GM12878 (cell line): Measurements from ENCODE around the gene ABCC3. TPM values are rescaled to one million over a fixed set of nuclear protein-coding genes. Genes with fewer than 3 reads are reported as not detected.
"Not testable (repeated sequence)": the region's sequence is repeated elsewhere in the genome, so short reads cannot be mapped to it uniquely, and the experiment has no call there.

Source experiments
- ATAC-seq: fragments of 200-7000 bp; cut with Tn5 transposase; 3 replicates; pipeline ENCODE4 v1.9.1; 2020; ENCODE audit warnings: mild to moderate bottlenecking, moderate library complexity
- BruUV-seq: library from RNA; stranded (reverse); fragments of 400-500 nt; replicated peaks from 2 replicates; lab custom pipeline; 2021; lab: Mats Ljungman, UMichigan
- CTCF ChIA-PET: fragments of 300-600 bp; sonication (Branson Sonifier 250); formaldehyde crosslinking; extraction: SDS; loops from one replicate; lab custom pipeline; 2021; ENCODE audit warnings: inconsistent platforms; lab: Yijun Ruan, JAX
- POLR2A ChIA-PET: fragments of 350-600 bp; formaldehyde crosslinking; extraction: SDS; loops from one replicate; lab custom pipeline; 2021; ENCODE audit warnings: inconsistent platforms; lab: Charles Lee
- RAD21 ChIA-PET: fragments of 300-600 bp; sonication (Branson Sonifier 250); formaldehyde crosslinking; loops from one replicate; lab custom pipeline; 2023; ENCODE audit warnings: antibody characterized with exemption; ENCODE audit not compliant: unreplicated experiment; lab: Charles Lee
- SMC1A ChIA-PET: fragments of 300-600 bp; sonication (Branson Sonifier 250); formaldehyde crosslinking; loops from one replicate; lab custom pipeline; 2023; ENCODE audit not compliant: unreplicated experiment, uncharacterized antibody; lab: Charles Lee
- DNase-seq: peaks from one replicate; pipeline ENCODE4 v3.0.0-alpha.2; 2011; ENCODE audit warnings: low read depth, low spot score
- FAIRE-seq: peaks from 3 replicates; lab custom pipeline; 2011; peaks lifted over from hg19 to GRCh38; lab: Jason Lieb, UNC
- H2AFZ ChIP-seq: 2 replicates; pipeline ENCODE4 v1.6.0; 2011; ENCODE audit warnings: low read depth, low read length, control low read depth; ENCODE audit not compliant: control insufficient read depth
- H3K27ac ChIP-seq: 2 replicates; pipeline ENCODE4 v1.5.1; 2011; ENCODE audit warnings: control low read depth; ENCODE audit not compliant: control insufficient read depth, insufficient read depth
- H3K27me3 ChIP-seq, 2 experiments: replicated peaks in 1 of 2; 2 replicates each; pipeline versions ENCODE4 v1.6.0 to v1.6.1; 2011; ENCODE audit warnings: low read length in 1 of 2; ENCODE audit not compliant: control insufficient read depth in 2 of 2, insufficient read depth in 2 of 2
- H3K36me3 ChIP-seq, 2 experiments: 2 replicates each; pipeline ENCODE4 v1.5.1; 2011; ENCODE audit warnings: low read length in 1 of 2; ENCODE audit not compliant: control insufficient read depth in 2 of 2, insufficient read depth in 2 of 2
- H3K4me1 ChIP-seq: 2 replicates; pipeline ENCODE4 v1.6.1; 2011; ENCODE audit warnings: mild to moderate bottlenecking, low read length, moderate library complexity, mixed read lengths; ENCODE audit not compliant: control insufficient read depth, insufficient read depth
- H3K4me2 ChIP-seq: 2 replicates; pipeline ENCODE4 v1.6.0; 2011; ENCODE audit warnings: control low read depth; ENCODE audit not compliant: control insufficient read depth, insufficient read depth
- H3K4me3 ChIP-seq: fragments of 200-600 bp; sonication (generic); 2 replicates; pipeline ENCODE4 v1.5.1; 2016
- H3K79me2 ChIP-seq: 2 replicates; pipeline ENCODE4 v1.6.0; 2011; ENCODE audit warnings: low read length; ENCODE audit not compliant: control insufficient read depth, insufficient read depth
- H3K9ac ChIP-seq: 2 replicates; pipeline ENCODE4 v1.8.0; 2011; ENCODE audit warnings: low read length, control low read depth, mixed read lengths; ENCODE audit not compliant: control insufficient read depth, insufficient read depth
- H3K9me3 ChIP-seq: replicated peaks from 3 replicates; pipeline ENCODE4 v1.5.1; 2011; ENCODE audit warnings: mild to moderate bottlenecking, low read length; ENCODE audit not compliant: control insufficient read depth, insufficient read depth
- H4K20me1 ChIP-seq: 2 replicates; pipeline ENCODE4 v1.6.0; 2011; ENCODE audit not compliant: control insufficient read depth, insufficient read depth
- LARP7 ChIP-seq: fragments of 450-650 bp; IDR thresholded peaks from 2 replicates; pipeline ENCODE4 v1.6.1; 2017; ENCODE audit warnings: mild to moderate bottlenecking
- MLLT1 ChIP-seq: fragments of 450-650 bp; IDR thresholded peaks from 2 replicates; pipeline ENCODE4 v1.6.1; 2016; ENCODE audit warnings: mild to moderate bottlenecking
- NFYB ChIP-seq: IDR thresholded peaks from 2 replicates; pipeline ENCODE4 v1.6.1; 2011; ENCODE audit warnings: low read depth, mild to moderate bottlenecking, low read length, improper control_type of control experiment, moderate library complexity; ENCODE audit not compliant: insufficient read depth
- SREBF1 ChIP-seq: IDR thresholded peaks from 2 replicates; pipeline ENCODE4 v1.6.1; 2012; ENCODE audit warnings: mild to moderate bottlenecking, low read length
- TCF7 ChIP-seq: IDR thresholded peaks from 2 replicates; pipeline ENCODE4 v1.6.1; 2014; ENCODE audit warnings: antibody characterized with exemption, borderline replicate concordance
- WGBS: methylation state at CpG from one replicate; pipeline ENCODE4 v1.1.6; 2016; ENCODE audit warnings: low lambda C conversion rate; ENCODE audit not compliant: insufficient replicate concordance, insufficient coverage; ENCODE audit errors: missing lambda C conversion rate; 5-methylcytosine and 5-hydroxymethylcytosine counted together
- in situ Hi-C: fragments of 300-500 bp; cut with MboI; formaldehyde crosslinking; loops from 9 replicates; pipeline ENCODE4 v1.14.3; 2018; ENCODE audit warnings: mixed read lengths
- intact Hi-C: fragments of 100-400 bp; cut with micrococcal nuclease; formaldehyde crosslinking; loops from one replicate; pipeline ENCODE4 v1.14.2; 2022; ENCODE audit not compliant: unreplicated experiment
- polyA plus RNA-seq, 11 experiments: library from polyadenylated mRNA; depleted of rRNA in 4 of 11; unstranded in 6 of 11; stranded (reverse) in 5 of 11; fragments of >200 nt; fragmentation: Nextera tagmentation in 4 of 11; fragmentation: Illumina TruSeq in 1 of 11; extraction: Ambion mirVana in 4 of 11; extraction: Trizol in 1 of 11; gene quantifications; 1 replicate in 1 of 11; 2 replicates in 10 of 11; pipeline versions ENCODE4 v1.2.1 to v1.2.3, GENCODE V29; 2011 to 2016; ENCODE audit warnings: inconsistent platforms in 2 of 11, missing spikeins in 2 of 11, low read depth in 1 of 11
- total RNA-seq, 4 experiments: library from RNA; depleted of rRNA in 3 of 4; stranded (reverse); fragments of >200 nt in 3 of 4; fragmentation: Illumina TruSeq in 1 of 4; extraction: Trizol in 1 of 4; gene quantifications; 2 replicates each; pipeline versions ENCODE4 v1.2.1 to v1.2.3, GENCODE V29; 2013 to 2021
- TF ChIP-seq, protein P1 (sequence below), 3 experiments: IDR thresholded peaks in 2 of 3; conservative IDR thresholded peaks in 1 of 3; 2 replicates each; pipeline ENCODE4 v1.5.1; 2011; ENCODE audit warnings: low read depth in 3 of 3, low read length in 3 of 3, mild to moderate bottlenecking in 3 of 3, control low read depth in 2 of 3, moderate library complexity in 2 of 3, inconsistent platforms in 1 of 3, mixed read lengths in 1 of 3; ENCODE audit not compliant: control insufficient read depth in 2 of 3, insufficient read depth in 1 of 3; ENCODE audit errors: extremely low read depth in 1 of 3

The ABCC3 gene
- total and polyA plus RNA-seq, 10 of the 15 experiments (the other 5 are each of a cell fraction or from before 2014, with no cell fraction given) = 0.21 to 2.3 (median 0.71) TPM; not detected in 6

DNA sequence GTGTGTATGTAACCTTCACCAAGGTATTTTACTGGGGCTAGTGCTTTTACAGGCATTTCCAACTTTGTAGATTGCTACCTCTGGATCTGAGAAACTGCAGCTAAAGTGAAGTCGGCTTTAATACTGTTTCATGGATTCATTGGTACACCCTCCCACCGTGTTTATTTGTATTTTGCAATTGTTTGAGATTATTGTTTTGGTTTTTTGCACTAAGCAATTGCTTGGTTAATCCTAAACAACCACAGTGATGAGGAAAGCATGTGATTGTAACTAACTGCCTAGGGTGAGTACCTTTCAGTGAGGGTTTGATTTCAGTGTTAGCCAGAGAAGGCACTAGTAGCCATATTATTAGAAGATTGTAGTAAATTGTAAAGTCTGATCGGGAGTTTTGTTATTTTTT, 88.1 kb downstream of the ABCC3 start (continued):
- TF ChIP-seq, protein P1, sequence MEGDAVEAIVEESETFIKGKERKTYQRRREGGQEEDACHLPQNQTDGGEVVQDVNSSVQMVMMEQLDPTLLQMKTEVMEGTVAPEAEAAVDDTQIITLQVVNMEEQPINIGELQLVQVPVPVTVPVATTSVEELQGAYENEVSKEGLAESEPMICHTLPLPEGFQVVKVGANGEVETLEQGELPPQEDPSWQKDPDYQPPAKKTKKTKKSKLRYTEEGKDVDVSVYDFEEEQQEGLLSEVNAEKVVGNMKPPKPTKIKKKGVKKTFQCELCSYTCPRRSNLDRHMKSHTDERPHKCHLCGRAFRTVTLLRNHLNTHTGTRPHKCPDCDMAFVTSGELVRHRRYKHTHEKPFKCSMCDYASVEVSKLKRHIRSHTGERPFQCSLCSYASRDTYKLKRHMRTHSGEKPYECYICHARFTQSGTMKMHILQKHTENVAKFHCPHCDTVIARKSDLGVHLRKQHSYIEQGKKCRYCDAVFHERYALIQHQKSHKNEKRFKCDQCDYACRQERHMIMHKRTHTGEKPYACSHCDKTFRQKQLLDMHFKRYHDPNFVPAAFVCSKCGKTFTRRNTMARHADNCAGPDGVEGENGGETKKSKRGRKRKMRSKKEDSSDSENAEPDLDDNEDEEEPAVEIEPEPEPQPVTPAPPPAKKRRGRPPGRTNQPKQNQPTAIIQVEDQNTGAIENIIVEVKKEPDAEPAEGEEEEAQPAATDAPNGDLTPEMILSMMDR (IDR thresholded peaks at IDR 0.05 in 2 of 3, conservative IDR thresholded peaks at IDR 0.05 in 1 of 3; ENCODE audit: control insufficient read depth in 2 of 3, extremely low read depth in 1 of 3, insufficient read depth in 1 of 3, low read depth in 3 of 3, low read length in 3 of 3) = no peak
- TF ChIP-seq SREBF1 = no peak
- TF ChIP-seq LARP7 = no peak
- no peak for TF ChIP-seq NFYB
- TF ChIP-seq TCF7 = no peak
- TF ChIP-seq MLLT1 = no peak
- TF ChIP-seq, all 136 proteins: peak for 0

DNA sequence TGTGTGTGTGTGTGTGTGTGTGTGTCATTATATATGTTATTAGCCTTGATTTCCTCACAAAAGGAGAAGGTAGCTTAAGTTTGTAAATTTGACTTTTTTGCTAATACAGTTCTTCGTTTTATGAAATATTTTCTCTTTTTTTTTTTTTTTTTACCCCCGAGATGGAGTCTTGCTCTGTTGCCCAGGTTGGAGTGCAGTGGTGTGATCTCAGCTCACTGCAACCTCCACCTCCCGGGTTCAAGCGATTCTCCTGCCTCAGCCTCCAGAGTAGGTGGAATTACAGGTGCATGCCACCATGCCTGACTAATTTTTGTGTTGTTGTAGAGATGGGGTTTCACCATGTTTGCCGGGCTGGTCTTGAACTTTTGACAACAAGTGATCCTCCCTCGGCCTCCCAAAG, 89.9 kb downstream of the ABCC3 start:
- H3K27ac ChIP-seq, H3K4me2 ChIP-seq, H3K36me3 ChIP-seq, H4K20me1 ChIP-seq, DNase-seq, H3K4me1 ChIP-seq, H2AFZ ChIP-seq, in situ Hi-C loops, H3K9ac ChIP-seq, RAD21 ChIA-PET, H3K27me3 ChIP-seq, ATAC-seq, H3K9me3 ChIP-seq, intact Hi-C loops, BruUV-seq, FAIRE-seq: not testable (repeated sequence)
- peaks cover 97% of the 10 kb centered on the region for H3K79me2 ChIP-seq
- ChIA-PET CTCF (interaction anchor here (0.7 to 1.6 kb wide), 2 partner anchors 11 to 29 kb away, joined by 4 to 5 read pairs; no protein-coding TSS in a partner anchor), SMC1A (interaction anchor here (0.7 kb wide), 2 partner anchors 10 to 33 kb away, joined by 3 to 4 read pairs; no protein-coding TSS in a partner anchor), POLR2A (interaction anchor here (0.6 to 0.7 kb wide), 2 partner anchors 152 to 294 kb away, joined by 3 to 6 read pairs; no protein-coding TSS in a partner anchor)
- 65% methylated on average over 3 of the region's 6 CpGs for WGBS
- H3K4me3 ChIP-seq = peak overlapping the region; percentile 30; the same call in 1 of the 2 replicates
